Measurements from ENCODE around the gene MYOG.

MYOG gene

GRCh38 chr1:203090421-203091198 is 4.8 kb upstream of the MYOG start:
- no peak for DNase-seq (ENCODE audit: low spot score)

- DNase-seq (ENCODE audit: low spot score) = peak; percentile 81
Measured at GRCh38 chr1:203089651-203090045, 3.8 kb upstream of the MYOG start.

GRCh38 chr1:203089001-203089650 is 3.3 kb upstream of the MYOG start:
- DNase-seq (ENCODE audit: low spot score) = peak; percentile 11

- DNase-seq (ENCODE audit: low spot score) = no peak
Measured at GRCh38 chr1:203088441-203088840, 2.6 kb upstream of the MYOG start.

GRCh38 chr1:203086992-203087763 is 1.4 kb upstream of the MYOG start:
- no peak for DNase-seq (ENCODE audit: low spot score)

GRCh38 chr1:203084588-203085527 is 954 bp downstream of the MYOG start:
- DNase-seq (ENCODE audit: low spot score) = no peak

GRCh38 chr1:203083463-203083921 is 2.3 kb downstream of the MYOG start:
- no peak for DNase-seq (ENCODE audit: low spot score)

- no peak for DNase-seq (ENCODE audit: low spot score)
Measured at GRCh38 chr1:203082571-203083462, 3.0 kb downstream of the MYOG start.

GRCh38 chr1:203082231-203082505 is 3.6 kb downstream of the MYOG start:
- DNase-seq (ENCODE audit: low spot score) = no peak

- no peak for DNase-seq (ENCODE audit: low spot score)
Measured at GRCh38 chr1:203081465-203082230, 4.2 kb downstream of the MYOG start.

- no peak for DNase-seq (ENCODE audit: low spot score)
Measured at GRCh38 chr1:203080456-203080855, 5.4 kb downstream of the MYOG start.

GRCh38 chr1:203078478-203078877 is 7.3 kb downstream of the MYOG start:
- DNase-seq (ENCODE audit: low spot score) = no peak

GRCh38 chr1:203077956-203078355 is 7.9 kb downstream of the MYOG start:
- no peak for DNase-seq (ENCODE audit: low spot score)

- DNase-seq (ENCODE audit: low spot score) = no peak
Measured at GRCh38 chr1:203077367-203077766, 8.4 kb downstream of the MYOG start.

GRCh38 chr1:203076031-203076511 is 9.7 kb downstream of the MYOG start:
- DNase-seq (ENCODE audit: low spot score) = peak; percentile 15

GRCh38 chr1:203075236-203076030 is 10.4 kb downstream of the MYOG start:
- DNase-seq (ENCODE audit: low spot score) = no peak

- no peak for DNase-seq (ENCODE audit: low spot score)
Measured at GRCh38 chr1:203074610-203075009, 11.2 kb downstream of the MYOG start.

GRCh38 chr1:203073469-203073868 is 12.3 kb downstream of the MYOG start:
- DNase-seq (ENCODE audit: low spot score) = no peak

- DNase-seq (ENCODE audit: low spot score) = no peak
Measured at GRCh38 chr1:203072911-203073310, 12.9 kb downstream of the MYOG start.

All from pons (tissue), 1 donor.